ENCODE results near the gene TRUB2.

Gene TRUB2

DNA sequence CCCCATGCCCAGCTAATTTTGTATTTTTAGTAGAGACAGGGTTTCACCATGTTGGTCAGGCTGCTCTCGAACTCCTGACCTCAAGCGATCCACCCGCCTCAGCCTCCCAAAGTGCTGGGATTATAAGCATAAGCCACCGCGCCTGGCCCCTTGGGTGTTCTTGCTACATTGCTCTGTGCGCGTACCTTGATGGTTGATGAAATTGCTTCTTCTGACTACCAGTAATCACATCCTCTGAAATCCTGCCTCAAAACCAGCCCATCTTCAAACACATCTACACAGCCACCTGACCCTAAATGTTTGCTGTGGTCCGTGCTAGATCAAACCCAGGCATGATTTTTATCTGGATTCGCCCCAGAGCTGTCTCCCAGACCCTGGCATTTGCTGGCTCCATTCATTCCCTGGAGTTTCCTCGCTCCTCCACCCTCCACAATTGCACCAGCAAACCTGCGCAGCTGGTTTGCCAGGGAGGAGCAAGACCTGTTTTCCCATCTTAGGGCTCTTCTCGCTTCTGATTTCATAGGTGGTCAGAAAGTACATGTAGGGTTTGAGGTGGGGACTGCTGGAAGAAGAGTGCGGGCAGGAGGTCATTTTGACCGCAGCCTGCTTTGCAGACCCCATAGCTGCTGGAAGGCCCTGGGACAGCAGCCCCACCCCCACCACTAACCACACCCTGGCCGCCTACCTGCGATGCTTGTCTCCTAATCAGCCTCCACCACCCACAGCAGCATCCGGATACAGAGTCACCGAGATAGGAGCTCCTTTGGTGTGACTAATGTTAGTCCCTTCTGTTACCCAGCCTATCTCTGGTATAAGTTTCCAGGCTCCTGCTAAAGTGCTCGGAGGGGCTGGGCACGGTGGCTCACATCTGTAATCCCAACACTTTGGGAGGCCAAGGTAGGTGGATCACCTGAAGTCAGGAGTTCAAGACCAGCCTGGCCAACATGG lies 23.4 kb downstream of the TRUB2 start:
- TF ChIP-seq CTCF (conservative IDR thresholded peaks at IDR 0.05; ENCODE audit: low read depth, low read length), result no peak
- DNase-seq (ENCODE audit: low read depth), result no peak

DNA sequence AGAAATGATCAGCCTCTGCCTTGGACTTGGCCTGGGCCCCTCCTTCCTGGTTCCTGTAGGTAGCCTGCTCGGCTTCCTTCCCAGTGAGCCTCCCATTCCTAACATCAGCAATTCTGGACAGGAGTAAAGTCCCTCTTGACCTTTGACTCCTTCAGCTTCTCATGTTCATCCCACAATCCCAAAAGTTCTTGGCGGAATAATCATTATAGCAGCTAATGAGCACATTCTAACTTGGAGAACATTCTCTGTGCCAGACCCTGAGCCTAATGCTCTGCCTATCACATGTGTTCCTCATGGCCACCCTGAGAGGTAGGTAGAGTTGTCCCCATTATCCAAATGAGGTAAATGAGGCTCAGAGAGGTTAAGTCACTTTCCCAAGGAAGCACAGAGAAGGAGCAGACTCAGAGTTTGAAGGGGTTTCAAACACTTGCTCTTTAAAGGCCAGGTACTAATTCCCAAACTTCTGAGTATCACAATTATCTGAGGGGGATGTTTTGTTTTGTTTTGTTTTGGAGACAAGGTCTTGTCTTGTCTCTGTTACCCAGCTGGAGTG lies 24.9 kb downstream of the TRUB2 start:
- no peak for TF ChIP-seq CTCF (conservative IDR thresholded peaks at IDR 0.05; ENCODE audit: low read depth, low read length)
- H3K4me3 ChIP-seq (ENCODE audit: low read depth, low read length), result no peak overlapping the region
- no peak for DNase-seq (ENCODE audit: low read depth)

More for the DNA sequence above, 23.4 kb downstream of the TRUB2 start:
- no peak overlapping the region for H3K4me3 ChIP-seq (ENCODE audit: low read depth, low read length)

DNA sequence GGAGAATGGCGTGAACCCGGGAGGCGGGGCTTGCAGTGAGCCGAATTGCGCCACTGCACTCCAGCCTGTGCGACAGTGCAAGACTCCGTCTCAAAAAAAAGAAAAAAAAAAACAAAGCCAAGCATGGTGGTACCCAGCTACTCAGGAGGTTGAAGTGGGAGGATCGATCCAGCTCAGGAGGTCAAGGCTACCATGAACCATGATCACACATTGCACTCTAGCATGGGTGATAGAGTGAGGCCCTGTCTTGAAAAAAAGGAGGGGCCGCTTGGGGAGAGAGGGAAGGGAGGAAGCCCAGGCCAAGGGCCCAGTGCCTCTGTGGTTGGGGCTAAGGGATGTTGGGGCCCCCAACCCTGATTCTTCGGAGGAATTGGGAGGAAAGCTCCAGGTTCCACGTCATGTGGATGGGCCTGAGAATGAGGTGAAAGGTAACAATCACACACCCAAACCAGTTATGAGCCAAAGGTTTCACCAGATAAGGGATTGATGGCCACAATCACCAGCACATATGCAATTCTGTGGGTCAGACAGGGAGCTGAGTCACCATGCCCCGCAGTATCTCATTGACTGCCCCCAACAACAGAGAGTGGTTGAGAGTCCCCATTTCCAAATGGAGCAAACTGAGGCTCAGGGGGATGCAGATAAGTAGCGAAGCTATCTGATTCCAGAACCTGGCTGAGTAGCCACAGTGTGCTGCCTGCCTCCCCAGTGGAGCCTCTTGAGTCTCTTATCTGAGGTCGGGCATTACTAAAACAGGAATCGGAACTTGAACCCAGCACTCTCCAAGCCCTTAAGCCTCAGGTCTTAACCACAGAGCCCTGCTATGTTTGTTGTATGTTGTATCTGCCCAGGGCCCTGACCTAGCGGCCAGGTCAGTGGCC lies 25.7 kb downstream of the TRUB2 start:
- no peak for TF ChIP-seq CTCF (conservative IDR thresholded peaks at IDR 0.05; ENCODE audit: low read depth, low read length)
- H3K4me3 ChIP-seq (ENCODE audit: low read depth, low read length), result no peak overlapping the region
- DNase-seq (ENCODE audit: low read depth), result no peak

DNA sequence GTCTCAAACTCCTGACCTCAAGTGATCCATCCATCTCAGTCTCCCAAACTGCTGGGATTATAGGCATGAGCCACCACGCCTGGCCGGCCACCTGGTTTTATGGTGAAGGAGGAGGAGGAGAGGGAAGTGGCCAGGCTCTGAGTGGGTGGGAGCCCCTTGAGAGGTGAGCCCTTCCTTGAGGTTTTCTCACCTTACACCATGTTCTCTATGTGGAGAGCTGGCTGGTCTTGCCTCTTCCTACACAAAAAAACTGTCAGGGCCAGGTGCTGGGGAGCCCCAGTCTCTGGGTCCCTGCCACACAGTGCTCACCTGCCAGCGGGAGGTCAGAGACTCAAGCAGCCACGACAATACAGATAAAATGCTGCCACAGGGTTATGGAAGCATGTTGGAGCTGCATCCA lies 28.1 kb downstream of the TRUB2 start:
- TF ChIP-seq CTCF (conservative IDR thresholded peaks at IDR 0.05; ENCODE audit: low read depth, low read length), result no peak
- H3K4me3 ChIP-seq (ENCODE audit: low read depth, low read length), result no peak overlapping the region
- DNase-seq (ENCODE audit: low read depth), result no peak

GRCh38 chr9:128293091-128293490 lies 29.2 kb downstream of the TRUB2 start:
- TF ChIP-seq CTCF (conservative IDR thresholded peaks at IDR 0.05; ENCODE audit: low read depth, low read length), result no peak
- no peak for DNase-seq (ENCODE audit: low read depth)
- H3K4me3 ChIP-seq (ENCODE audit: low read depth, low read length), result no peak overlapping the region

- TF ChIP-seq CTCF (conservative IDR thresholded peaks at IDR 0.05; ENCODE audit: low read depth, low read length), result no peak
- H3K4me3 ChIP-seq (ENCODE audit: low read depth, low read length), result no peak overlapping the region
- no peak for DNase-seq (ENCODE audit: low read depth)
Observed at GRCh38 chr9:128292009-128292408, 30.2 kb downstream of the TRUB2 start.
